SJCRH30 (cell line): ENCODE results near the gene COL7A1. TPM values are rescaled to one million over a fixed set of nuclear protein-coding genes. Genes with fewer than 3 reads are reported as not detected.

Source experiments
- total RNA-seq: library from RNA; depleted of rRNA; stranded (reverse); fragments of >200 nt; shearing (Covaris generic); gene quantifications from 2 replicates; pipeline ENCODE4 v1.2.3, GENCODE V29; 2014; rRNA removed

Gene COL7A1
- total RNA-seq, 1 experiment from 2014 or later: 2.0 TPM

Other genes with a start within 250 kb of the COL7A1 start
- 0.30 and 0.35 TPM in 2 replicates for gene FBXW12, start 223.1 kb downstream of the COL7A1 start, total RNA-seq
- gene PLXNB1, start 165.2 kb downstream of the COL7A1 start, total RNA-seq: 23.4 and 45.0 TPM in 2 replicates
- gene CCDC51, start 155.2 kb downstream of the COL7A1 start, total RNA-seq: 11.3 and 12.0 TPM in 2 replicates
- gene TMA7, start 155.1 kb downstream of the COL7A1 start, total RNA-seq: 491 and 498 TPM in 2 replicates
- gene ATRIP, start 148.6 kb downstream of the COL7A1 start, total RNA-seq: 12.4 and 12.8 TPM in 2 replicates
- gene SHISA5, start 91.2 kb downstream of the COL7A1 start, total RNA-seq: 74.9 and 78.1 TPM in 2 replicates
- gene PFKFB4, start 38.5 kb downstream of the COL7A1 start, total RNA-seq: 8.0 and 8.3 TPM in 2 replicates
- gene UCN2, start 31.5 kb downstream of the COL7A1 start, total RNA-seq: 0.14 TPM in 1 of 2 replicates, not detected in the other
- 137 and 162 TPM in 2 replicates for gene UQCRC1, start 14.3 kb upstream of the COL7A1 start, total RNA-seq
- not detected in 2 replicates for gene TMEM89, start 26.4 kb upstream of the COL7A1 start, total RNA-seq
- gene SLC26A6, start 40.1 kb upstream of the COL7A1 start, total RNA-seq: 14.8 and 18.9 TPM in 2 replicates
- gene CELSR3, start 67.6 kb upstream of the COL7A1 start, total RNA-seq: 1.1 and 1.7 TPM in 2 replicates
- 11.8 and 13.7 TPM in 2 replicates for gene NCKIPSD, start 90.6 kb upstream of the COL7A1 start, total RNA-seq
- 61.2 and 67.3 TPM in 2 replicates for gene IP6K2, start 121.9 kb upstream of the COL7A1 start, total RNA-seq